Mesenchymal stem cell (in vitro differentiated cells and primary cell): ENCODE results near the gene CALHM5.
"Not testable (repeated sequence)": the region's sequence is repeated elsewhere in the genome, so short reads cannot be mapped to it uniquely, and the experiment has no call there.

ENCODE experiments used
- DNase-seq: peaks from one replicate; pipeline ENCODE4 v3.0.0-alpha.2; 2013
- H2AFZ ChIP-seq: one replicate; pipeline ENCODE4 v1.6.1; 2013; ENCODE audit warnings: low read depth, mild to moderate bottlenecking, control low read depth, inconsistent platforms, low read length, moderate library complexity
- H2AK5ac ChIP-seq: 2 replicates; pipeline ENCODE4 v1.6.1; 2013; ENCODE audit warnings: low read length, moderate library complexity, mild to moderate bottlenecking, inconsistent platforms; ENCODE audit not compliant: severe bottlenecking
- H2BK120ac ChIP-seq: one replicate; pipeline ENCODE4 v1.6.1; 2013; ENCODE audit warnings: low read depth, mild to moderate bottlenecking, inconsistent platforms, low read length, moderate library complexity
- H2BK12ac ChIP-seq, 2 experiments: one replicate each; pipeline ENCODE4 v1.6.1; 2013; ENCODE audit warnings: inconsistent platforms in 2 of 2, low read length in 2 of 2, mild to moderate bottlenecking in 2 of 2, moderate library complexity in 2 of 2, control low read depth in 1 of 2
- H2BK15ac ChIP-seq: one replicate; pipeline ENCODE4 v1.6.1; 2013; ENCODE audit warnings: mild to moderate bottlenecking, low read depth, inconsistent platforms; ENCODE audit not compliant: poor library complexity, severe bottlenecking
- H2BK5ac ChIP-seq: 2 replicates; pipeline ENCODE4 v1.6.1; 2013; ENCODE audit warnings: low read depth, mild to moderate bottlenecking, low read length, control low read depth, inconsistent platforms; ENCODE audit not compliant: poor library complexity, severe bottlenecking
- H3K14ac ChIP-seq, 2 experiments: one replicate each; pipeline ENCODE4 v1.6.1; 2013; ENCODE audit warnings: inconsistent platforms in 2 of 2, low read length in 2 of 2, control low read depth in 1 of 2, mild to moderate bottlenecking in 1 of 2, moderate library complexity in 1 of 2
- H3K18ac ChIP-seq, 2 experiments: one replicate each; pipeline ENCODE4 v1.6.1; 2013; ENCODE audit warnings: inconsistent platforms in 2 of 2, low read length in 2 of 2, control low read depth in 1 of 2, low read depth in 1 of 2, mild to moderate bottlenecking in 1 of 2
- H3K23ac ChIP-seq, 2 experiments: one replicate each; pipeline ENCODE4 v1.6.1; 2013; ENCODE audit warnings: inconsistent platforms in 2 of 2, low read length in 2 of 2, mild to moderate bottlenecking in 2 of 2, moderate library complexity in 2 of 2, control low read depth in 1 of 2
- H3K27ac ChIP-seq: 2 replicates; pipeline ENCODE4 v1.5.1; 2013; ENCODE audit warnings: mild to moderate bottlenecking, moderate library complexity, low read length, control low read depth, inconsistent platforms; ENCODE audit not compliant: poor library complexity, severe bottlenecking
- H3K27me3 ChIP-seq, 2 experiments: 2 replicates each; pipeline versions ENCODE4 v1.6.1 to v1.7.0; 2013; ENCODE audit warnings: low read length in 2 of 2, mild to moderate bottlenecking in 2 of 2, moderate library complexity in 2 of 2, control low read depth in 1 of 2, inconsistent platforms in 1 of 2; ENCODE audit not compliant: control insufficient read depth in 1 of 2, insufficient read depth in 1 of 2
- H3K36me3 ChIP-seq, 2 experiments: 2 replicates each; pipeline versions ENCODE4 v1.6.1 to v1.7.0; 2013; ENCODE audit warnings: low read length in 2 of 2, control low read depth in 1 of 2, inconsistent platforms in 1 of 2, low read depth in 1 of 2, mild to moderate bottlenecking in 1 of 2; ENCODE audit not compliant: insufficient read depth in 2 of 2, control insufficient read depth in 1 of 2
- H3K4ac ChIP-seq, 2 experiments: one replicate each; pipeline ENCODE4 v1.6.1; 2013; ENCODE audit warnings: inconsistent platforms in 2 of 2, low read length in 2 of 2, mild to moderate bottlenecking in 2 of 2, moderate library complexity in 2 of 2, control low read depth in 1 of 2, low read depth in 1 of 2
- H3K4me1 ChIP-seq: 2 replicates; pipeline ENCODE4 v1.6.1; 2013; ENCODE audit warnings: low read depth, low read length, control low read depth; ENCODE audit not compliant: control insufficient read depth, insufficient read depth
- H3K4me2 ChIP-seq: 2 replicates; pipeline ENCODE4 v1.6.1; 2013; ENCODE audit warnings: low read length, mild to moderate bottlenecking, inconsistent platforms; ENCODE audit not compliant: poor library complexity, severe bottlenecking
- H3K4me3 ChIP-seq, 2 experiments: 2 replicates each; pipeline versions ENCODE4 v1.5.1 to v1.7.0; 2013; ENCODE audit warnings: low read length in 2 of 2, mild to moderate bottlenecking in 2 of 2, control low read depth in 1 of 2, low read depth in 1 of 2; ENCODE audit not compliant: insufficient read depth in 1 of 2
- H3K79me1 ChIP-seq: replicated peaks from 2 replicates; pipeline ENCODE4 v1.6.1; 2013; ENCODE audit warnings: mild to moderate bottlenecking, control low read depth, low read length, inconsistent platforms; ENCODE audit not compliant: poor library complexity, severe bottlenecking
- H3K9ac ChIP-seq: 2 replicates; pipeline ENCODE4 v1.7.0; 2013; ENCODE audit warnings: mild to moderate bottlenecking, low read length, moderate library complexity
- H3K9me3 ChIP-seq: 2 replicates; pipeline ENCODE4 v1.7.0; 2013; ENCODE audit warnings: mild to moderate bottlenecking, low read length; ENCODE audit not compliant: control insufficient read depth
- H4K8ac ChIP-seq: one replicate; pipeline ENCODE4 v1.6.1; 2013; ENCODE audit warnings: inconsistent platforms, mild to moderate bottlenecking, low read length, moderate library complexity
- H4K91ac ChIP-seq: one replicate; pipeline ENCODE4 v1.6.1; 2013; ENCODE audit warnings: mild to moderate bottlenecking, low read length, inconsistent platforms
- WGBS: methylation state at CpG from one replicate; pipeline ENCODE4 v1.1.7; 2013; ENCODE audit warnings: mixed read lengths; 5-methylcytosine and 5-hydroxymethylcytosine counted together

The CALHM5 gene

GRCh38 chr6:116495161-116495560 lies 16.3 kb upstream of the CALHM5 start:
- not testable (repeated sequence) for H3K9ac ChIP-seq, DNase-seq, H4K91ac ChIP-seq, H3K27ac ChIP-seq, H2BK120ac ChIP-seq, H3K4me2 ChIP-seq, H3K79me1 ChIP-seq, H3K23ac ChIP-seq, H3K4me1 ChIP-seq, H2BK15ac ChIP-seq, H4K8ac ChIP-seq, H3K4me3 ChIP-seq, H3K4ac ChIP-seq, H3K14ac ChIP-seq, H3K36me3 ChIP-seq, H3K9me3 ChIP-seq, H2AFZ ChIP-seq, H2BK12ac ChIP-seq, H2BK5ac ChIP-seq, H2AK5ac ChIP-seq, H3K27me3 ChIP-seq, H3K18ac ChIP-seq
- WGBS, result no CpG with 5 or more reads among the region's 1 CpG

DNA sequence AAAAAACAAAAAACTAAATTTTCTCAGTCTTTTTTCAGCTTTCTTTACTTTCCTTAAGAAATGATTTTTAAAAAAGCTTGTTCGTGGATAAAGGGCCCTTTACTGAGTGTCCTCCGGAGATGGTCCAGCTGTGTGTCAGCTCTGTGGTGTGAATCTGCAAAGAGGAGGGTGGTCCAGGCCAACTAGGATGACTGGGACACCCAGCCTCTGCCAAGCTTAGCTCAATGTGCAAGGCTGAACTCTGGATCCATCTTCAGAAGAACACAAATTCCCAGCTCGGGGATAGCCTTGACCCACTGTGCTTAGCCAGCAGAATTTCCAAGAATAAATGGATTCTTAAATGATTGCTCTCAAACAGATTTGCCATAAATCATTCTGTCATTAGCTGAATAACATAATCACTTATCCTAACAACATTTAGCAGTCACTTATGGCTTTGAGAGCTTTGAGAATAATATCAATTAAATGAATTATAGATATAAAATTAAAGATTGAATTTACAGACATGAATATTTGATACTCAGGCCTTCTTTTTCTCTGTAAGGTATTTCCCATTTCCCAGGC lies 14.2 kb upstream of the CALHM5 start:
- Histone ChIP-seq H4K91ac (no peak overlapping the region), H3K36me3 (no peaks in the 10 kb centered on the region), H2BK5ac (no peak overlapping the region), H2BK12ac (no peak overlapping the region), H2AK5ac (no peak overlapping the region), H3K27ac (no peak overlapping the region), H3K9me3 (no peaks in the 10 kb centered on the region), H4K8ac (no peak overlapping the region), H3K23ac (no peak overlapping the region), H3K79me1 (no peaks in the 10 kb centered on the region), H2BK120ac (no peak overlapping the region), H3K4me3 (no peak overlapping the region), H2BK15ac (no peak overlapping the region), H3K27me3 (no peaks in the 10 kb centered on the region), H3K18ac (no peak overlapping the region), H3K9ac (no peak overlapping the region), H3K4ac (no peak overlapping the region), H2AFZ (no peak overlapping the region), H3K4me2 (no peak overlapping the region), H3K14ac (no peak overlapping the region), H3K4me1 (no peaks in the 10 kb centered on the region)
- WGBS, result 90% methylated on average over 3 of the region's 3 CpGs
- no peak for DNase-seq

DNA sequence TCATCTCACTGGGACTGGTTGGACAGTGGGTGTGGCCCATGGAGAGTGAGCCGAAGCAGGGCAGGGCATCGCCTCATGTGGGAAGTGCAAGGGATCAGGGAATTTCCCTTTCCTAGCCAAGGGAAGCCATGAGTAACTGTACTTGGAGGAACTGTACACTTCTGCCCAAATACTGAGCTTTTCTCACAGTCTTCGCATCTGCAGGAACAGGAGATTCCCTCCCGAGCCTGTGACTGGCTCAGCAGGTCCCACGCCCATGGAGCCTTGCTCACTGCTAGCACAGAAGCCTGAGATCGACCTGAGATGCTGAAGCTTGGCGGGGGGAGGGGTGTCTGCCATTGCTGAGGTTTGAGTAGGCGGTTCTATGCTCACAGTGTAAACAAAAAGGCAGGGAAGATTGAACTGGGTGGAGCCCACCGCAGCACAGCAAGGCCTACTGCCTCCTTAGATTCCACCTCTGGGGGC lies 10.4 kb upstream of the CALHM5 start:
- H2AFZ ChIP-seq, result no peak overlapping the region
- H3K79me1 ChIP-seq, result no peaks in the 10 kb centered on the region
- H3K4ac ChIP-seq, result no peak overlapping the region
- no peaks in the 10 kb centered on the region for H3K4me1 ChIP-seq
- H3K4me3 ChIP-seq, result no peak overlapping the region
- H2BK15ac ChIP-seq, result no peak overlapping the region
- no peak overlapping the region for H3K23ac ChIP-seq
- no peak overlapping the region for H3K27ac ChIP-seq
- WGBS, result 67% methylated on average over 9 of the region's 9 CpGs
- no peak overlapping the region for H3K4me2 ChIP-seq
- H3K9ac ChIP-seq, result no peak overlapping the region
- H2BK120ac ChIP-seq, result no peak overlapping the region
- H3K27me3 ChIP-seq, result no peaks in the 10 kb centered on the region
- H4K91ac ChIP-seq, result no peak overlapping the region
- no peak overlapping the region for H3K18ac ChIP-seq
- no peaks in the 10 kb centered on the region for H3K36me3 ChIP-seq
- no peak overlapping the region for H2AK5ac ChIP-seq
- no peak overlapping the region for H2BK5ac ChIP-seq
- no peaks in the 10 kb centered on the region for H3K9me3 ChIP-seq
- H4K8ac ChIP-seq, result peak overlapping the region; percentile 4
- H2BK12ac ChIP-seq, result no peak overlapping the region
- H3K14ac ChIP-seq, result no peak overlapping the region
- no peak for DNase-seq

GRCh38 chr6:116507324-116507723 lies 4.1 kb upstream of the CALHM5 start:
- Histone ChIP-seq H4K91ac (no peak overlapping the region), H3K4me3 (no peak overlapping the region), H3K79me1 (no peaks in the 10 kb centered on the region), H3K27ac (no peak overlapping the region), H3K36me3 (no peaks in the 10 kb centered on the region), H3K27me3 (no peaks in the 10 kb centered on the region), H2BK120ac (no peak overlapping the region), H2BK15ac (no peak overlapping the region), H3K4me2 (no peak overlapping the region), H3K23ac (no peak overlapping the region), H3K14ac (no peak overlapping the region), H3K9ac (no peak overlapping the region), H2BK12ac (no peak overlapping the region), H3K4ac (no peak overlapping the region), H2BK5ac (no peak overlapping the region), H3K4me1 (no peaks in the 10 kb centered on the region), H2AK5ac (no peak overlapping the region), H3K9me3 (no peaks in the 10 kb centered on the region), H2AFZ (no peak overlapping the region), H3K18ac (no peak overlapping the region), H4K8ac (no peak overlapping the region)
- DNase-seq, result no peak
- WGBS, result 87% methylated on average over 2 of the region's 3 CpGs
